ENCODE data around the gene ADSL.
"Not testable (repeated sequence)": the region's sequence is repeated elsewhere in the genome, so short reads cannot be mapped to it uniquely, and the experiment has no call there.

The ADSL gene

DNA sequence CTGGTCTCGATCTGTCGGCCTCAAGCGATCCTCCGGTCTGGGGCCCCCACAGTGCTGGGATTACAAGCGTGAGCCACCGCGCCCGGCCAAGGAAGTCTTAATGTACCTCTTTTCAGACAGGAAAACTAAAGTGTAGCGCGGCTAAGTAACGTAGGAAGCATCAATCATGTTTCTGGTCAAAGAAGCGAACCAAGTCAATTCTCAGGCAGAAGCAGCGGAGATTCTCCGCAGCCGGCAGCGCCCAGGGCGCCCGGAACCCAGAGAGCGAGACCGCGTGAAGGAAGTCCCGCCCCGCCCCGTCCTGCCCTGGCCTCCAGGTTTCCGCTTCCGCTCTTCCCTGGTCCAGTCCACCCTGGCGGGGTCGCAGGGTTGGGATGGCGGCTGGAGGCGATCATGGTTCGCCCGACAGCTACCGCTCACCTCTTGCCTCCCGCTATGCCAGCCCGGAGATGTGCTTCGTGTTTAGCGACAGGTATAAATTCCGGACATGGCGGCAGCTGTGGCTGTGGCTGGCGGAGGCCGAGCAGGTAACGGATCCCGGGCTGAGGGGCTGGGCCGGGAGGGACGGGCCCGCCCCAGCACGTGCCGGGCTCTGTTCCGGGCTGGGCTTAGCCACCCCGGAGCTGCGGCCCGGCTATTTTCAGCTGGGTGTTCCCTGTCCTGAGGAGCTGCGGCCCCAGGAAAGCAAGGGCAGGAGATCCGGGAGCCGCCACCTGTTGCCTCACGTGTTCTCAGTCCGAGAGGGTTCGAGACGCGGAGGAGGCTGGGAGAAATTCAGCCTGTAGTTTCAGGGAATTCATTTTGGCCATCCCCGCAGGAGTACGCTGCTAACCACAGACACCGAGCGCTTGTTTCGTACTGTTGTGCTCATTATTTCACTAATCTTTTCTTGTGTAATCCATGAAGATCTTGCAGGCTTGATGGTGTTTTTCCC, at the start of gene ADSL:
Gene ADSL (plus strand): TSS at position 316 of the 934 bp plus-strand sequence. CDS start 59 bp downstream, at position 375.
- DNase-seq: peak; percentile 80

DNA sequence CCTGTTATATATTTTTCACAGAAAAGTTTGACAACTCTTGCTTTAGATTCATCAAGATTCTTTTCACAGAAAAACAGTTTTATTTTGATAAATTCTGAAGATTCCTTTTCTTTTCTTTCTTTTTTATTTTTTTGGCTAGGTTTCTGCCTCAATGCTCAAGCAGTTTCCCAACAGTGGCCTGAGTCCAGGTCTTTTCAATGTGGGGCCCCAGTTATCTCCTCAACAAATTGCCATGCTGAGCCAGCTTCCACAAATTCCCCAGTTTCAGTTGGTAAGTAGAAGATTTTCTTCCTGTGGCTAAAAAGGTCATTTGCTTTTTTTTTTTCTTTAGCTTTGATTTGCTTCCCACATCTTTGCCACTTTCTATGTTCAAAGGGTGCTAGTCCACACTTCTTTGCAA, 46.0 kb upstream of the ADSL start:
- DNase-seq: no peak

DNA sequence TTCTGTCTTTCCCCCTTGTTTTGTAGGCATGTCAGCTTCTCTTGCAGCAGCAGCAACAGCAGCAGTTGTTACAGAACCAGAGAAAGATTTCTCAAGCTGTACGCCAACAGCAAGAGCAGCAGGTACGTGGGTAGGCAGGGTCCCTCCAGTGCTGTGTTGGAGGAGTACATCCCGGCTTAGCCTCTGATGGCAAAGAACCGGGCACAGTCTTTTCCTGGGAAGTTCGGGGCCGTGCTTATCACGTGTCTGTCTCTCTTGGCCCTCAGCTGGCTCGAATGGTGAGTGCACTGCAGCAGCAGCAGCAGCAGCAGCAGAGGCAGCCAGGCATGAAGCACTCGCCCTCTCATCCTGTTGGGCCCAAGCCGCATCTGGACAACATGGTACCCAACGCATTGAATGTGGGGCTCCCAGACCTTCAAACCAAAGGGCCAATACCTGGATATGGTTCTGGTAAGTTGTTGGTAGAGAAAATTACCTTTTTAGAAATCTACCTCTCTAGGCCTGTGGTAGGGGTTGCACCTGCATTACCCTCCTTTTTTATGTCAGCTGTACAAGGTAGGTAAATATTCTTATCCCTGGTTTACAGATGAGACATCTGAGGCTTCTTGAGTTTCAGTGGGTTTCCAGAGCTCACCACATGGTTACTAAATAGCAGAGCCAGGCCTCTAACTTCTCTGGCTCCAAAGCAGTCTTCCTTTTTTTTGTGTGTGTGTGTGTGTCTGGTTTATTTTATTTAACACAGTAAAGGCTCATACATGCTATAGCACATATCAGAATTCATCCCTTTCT, 45.2 kb upstream of the ADSL start:
- no peak for DNase-seq

DNA sequence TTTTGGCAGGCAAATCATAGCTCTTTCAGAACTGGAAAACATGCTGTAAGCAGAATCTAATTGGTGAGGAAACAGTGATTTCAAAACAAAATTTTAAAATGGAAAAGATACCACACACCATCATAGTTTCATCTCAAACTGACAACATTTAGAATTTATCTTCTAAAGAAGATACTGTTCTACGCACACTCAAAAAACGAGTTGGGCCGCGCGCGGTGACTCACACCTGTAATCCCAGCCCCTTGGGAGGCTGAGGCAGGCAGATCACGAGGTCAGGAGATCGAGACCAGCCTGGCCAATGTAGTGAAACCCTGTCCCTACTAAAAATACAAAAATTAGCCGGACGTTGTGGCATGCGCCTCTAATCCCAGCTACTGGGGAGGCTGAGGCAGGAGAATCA, 44.2 kb upstream of the ADSL start:
- DNase-seq: no peak

DNA sequence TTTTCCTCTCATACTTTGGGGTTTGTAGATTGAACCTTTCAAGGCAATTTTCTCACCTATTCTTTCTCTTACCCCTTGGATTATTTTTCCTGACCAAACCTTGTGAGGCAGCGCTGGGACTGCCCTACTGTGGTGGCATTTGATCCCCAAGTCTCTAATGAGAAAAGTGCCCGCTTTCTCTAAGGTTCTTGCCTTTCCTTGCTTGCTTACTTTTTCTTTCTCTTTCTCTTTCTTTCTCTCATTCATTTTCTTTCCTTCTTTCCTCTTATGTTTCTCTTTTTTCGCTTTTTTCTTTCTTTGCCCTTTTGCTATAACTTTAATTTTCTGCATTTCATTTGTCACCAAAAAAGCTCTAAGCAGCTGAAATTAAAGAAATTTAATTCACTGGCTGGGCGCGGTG, 40.7 kb upstream of the ADSL start:
- no peak for DNase-seq

DNA sequence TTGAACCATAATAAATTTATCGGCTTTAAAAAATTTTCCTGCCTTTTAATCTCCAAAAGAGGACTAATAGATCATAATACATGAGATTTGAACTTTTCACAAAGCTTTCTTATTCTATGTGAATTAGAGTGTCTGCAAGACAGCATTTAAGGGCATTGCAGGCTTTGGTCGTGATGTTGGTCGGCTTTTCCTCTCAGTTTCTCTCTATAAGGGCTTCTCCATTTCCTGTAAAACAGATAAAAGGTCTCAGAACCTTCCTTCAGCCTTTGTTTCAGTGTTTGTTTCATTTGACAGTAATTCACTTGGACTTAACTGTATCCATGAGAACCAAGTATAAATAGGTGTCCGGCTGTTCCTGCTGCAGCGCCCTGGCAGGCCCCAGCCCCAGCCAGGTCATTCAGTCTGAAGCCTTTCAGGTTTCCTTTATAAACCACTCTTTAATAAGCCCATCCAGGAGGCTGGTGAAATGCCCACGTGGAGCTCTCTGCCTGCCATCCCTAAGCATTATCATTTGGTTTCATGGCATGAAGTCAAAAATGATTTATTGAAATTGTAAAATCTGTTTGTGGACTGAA, 37.2 kb upstream of the ADSL start:
- no peak for DNase-seq

DNA sequence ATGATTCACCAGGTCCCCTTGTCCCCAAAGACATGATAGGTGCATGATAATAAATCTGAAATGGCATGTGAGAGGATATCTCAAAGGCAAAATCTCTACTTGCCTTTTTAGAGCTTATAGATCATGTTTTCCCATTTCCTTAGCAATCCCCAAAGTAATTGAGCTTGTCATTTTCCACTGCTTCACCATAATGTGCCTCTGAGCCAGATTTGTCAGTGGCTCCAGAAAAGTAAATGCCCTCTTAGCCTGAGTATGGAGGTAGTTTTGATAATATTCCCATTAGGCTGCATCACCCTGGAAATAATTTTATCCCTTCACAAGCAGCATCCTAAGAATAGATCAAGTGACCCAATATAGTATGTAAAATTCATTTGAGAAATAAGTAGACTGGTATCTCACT, 36.7 kb upstream of the ADSL start:
- DNase-seq: no peak

DNA sequence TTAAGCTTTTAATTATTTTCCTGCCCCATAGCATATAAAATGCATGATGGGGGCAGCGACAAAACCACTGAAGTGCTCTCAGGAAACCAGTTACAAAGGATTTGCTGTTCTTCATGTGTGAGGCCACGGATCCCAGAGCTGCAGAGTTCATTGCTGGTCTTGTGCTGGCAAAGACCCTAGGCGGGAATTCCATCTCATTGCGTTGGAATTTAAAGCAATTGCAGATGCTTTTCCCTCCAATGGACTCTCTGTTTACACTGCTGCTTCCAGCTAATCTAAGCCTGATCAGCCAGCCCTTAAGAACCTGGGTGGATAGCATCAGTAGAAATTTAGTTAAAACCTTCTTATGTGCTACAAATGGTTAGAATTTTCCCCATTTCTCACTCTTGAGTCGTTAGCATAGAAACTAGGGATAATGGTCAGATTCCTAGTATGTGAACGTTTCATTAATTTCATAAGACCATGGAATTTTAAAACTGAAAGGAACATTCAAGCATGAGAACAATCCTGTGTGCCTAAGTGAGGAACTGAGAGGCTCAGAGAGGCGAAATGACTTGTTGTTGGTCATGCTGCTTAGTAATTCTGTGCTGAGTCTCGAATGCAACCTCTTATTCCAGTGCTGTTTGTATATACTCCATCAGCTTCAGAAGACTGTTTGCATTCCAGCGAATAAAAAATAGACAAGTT, 36.1 kb upstream of the ADSL start:
- DNase-seq: no peak

DNA sequence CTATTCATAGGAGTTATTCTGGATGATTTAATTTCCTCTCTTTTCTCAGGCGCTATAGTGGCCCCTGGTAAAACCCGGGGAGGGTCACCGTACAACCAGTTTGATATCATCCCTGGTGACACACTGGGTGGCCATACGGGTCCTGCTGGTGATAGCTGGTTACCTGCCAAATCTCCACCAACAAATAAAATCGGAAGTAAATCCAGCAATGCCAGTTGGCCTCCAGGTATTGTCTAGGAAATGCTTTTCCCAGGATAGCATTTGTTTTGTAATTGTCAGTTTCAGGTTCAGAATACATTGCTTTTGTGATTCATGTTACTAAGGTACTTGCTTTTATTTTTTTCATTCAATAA, 35.6 kb upstream of the ADSL start:
- DNase-seq: no peak

DNA sequence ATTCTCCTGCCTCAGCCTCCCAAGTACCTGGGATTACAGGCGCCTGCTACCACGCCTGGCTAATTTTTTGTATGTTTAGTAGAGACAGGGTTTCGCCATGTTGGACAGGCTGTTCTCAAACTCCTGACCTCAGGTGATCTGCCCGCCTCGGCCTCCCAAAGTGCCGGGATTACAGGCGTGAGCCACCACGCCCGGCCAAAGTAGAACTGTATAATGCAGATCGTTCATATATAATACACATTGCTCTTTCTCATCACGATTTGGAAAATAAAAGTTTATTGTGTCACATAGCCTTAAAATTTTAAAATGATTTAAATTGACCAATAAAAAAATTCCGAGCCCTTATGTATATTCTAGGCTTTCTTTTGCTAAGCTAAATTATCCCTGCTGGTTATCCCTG, 34.7 kb upstream of the ADSL start:
- not testable (repeated sequence) for DNase-seq

DNA sequence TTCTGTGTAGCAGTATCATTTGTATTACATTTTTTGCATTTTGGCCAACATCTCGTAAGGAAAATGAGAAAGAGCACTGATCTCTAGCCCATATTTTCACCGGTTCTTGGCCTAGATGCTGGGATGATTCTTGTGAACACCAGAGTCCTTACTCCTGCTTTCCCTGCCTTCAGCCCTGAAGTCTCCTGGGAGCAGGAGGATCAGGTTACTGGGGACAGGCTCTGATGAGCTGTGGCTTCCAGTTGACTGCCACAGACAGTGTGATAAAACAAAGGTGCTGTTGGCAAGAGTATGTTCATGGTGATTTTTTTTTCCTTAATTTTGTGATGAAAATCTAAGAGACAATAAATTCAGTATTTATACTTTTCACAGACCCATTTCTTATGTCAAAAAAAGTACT, 34.2 kb upstream of the ADSL start:
- no peak for DNase-seq

DNA sequence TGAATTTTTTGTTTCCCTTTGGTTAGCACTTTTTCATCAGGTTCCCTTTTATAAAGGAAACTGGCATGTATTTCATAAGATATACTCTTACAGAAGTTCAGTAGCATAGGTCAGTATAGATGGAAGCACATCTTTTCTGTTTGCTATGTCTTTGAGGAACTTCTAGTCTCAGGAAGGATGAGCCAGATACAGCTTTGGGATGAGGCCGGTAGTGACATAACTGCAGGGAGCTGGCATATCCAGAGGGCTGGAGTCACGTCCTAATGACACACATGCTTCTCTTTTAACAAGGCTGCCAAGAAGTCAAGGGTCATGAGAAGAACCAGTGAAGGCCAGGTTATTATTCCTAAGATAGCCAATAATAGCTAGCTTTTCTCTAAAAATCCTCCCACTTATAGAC, 33.3 kb upstream of the ADSL start:
- DNase-seq: no peak

DNA sequence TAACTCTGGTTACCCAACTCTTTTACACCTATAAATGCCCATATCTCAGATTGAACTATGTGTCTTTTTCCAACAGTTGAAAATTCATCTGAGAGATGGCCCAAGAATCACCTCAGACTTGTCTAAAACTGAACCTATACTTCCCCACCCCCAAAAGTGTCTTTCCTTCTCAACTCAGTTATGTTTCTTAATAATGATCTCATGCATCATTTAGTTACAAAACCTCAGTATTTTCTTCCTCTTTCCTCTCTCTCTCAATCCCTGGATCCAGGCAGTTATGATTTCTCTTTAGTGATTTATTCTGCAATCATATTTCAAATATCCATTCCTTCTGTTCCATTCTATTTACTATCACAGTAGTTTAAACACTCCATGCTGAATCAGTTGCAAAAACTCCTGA, 32.3 kb upstream of the ADSL start:
- no peak for DNase-seq

DNA sequence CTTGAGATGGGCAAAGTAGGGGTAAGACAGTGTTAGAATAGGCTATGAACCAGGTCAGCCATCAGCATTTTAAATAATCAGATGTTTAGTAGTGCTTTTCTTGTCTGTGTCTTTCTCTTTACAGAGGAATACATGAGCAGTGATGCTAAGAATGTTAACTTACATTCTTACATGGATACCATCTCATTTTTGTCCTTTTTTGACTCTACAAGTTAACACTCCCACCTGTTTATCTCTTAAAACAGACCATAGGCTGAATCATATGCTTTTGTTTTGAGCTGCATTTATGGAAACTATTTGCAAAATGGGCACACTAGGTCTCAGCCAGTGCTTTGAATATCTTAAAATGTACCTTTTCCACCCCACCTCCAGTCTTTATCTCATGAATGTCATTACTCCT, 25.6 kb upstream of the ADSL start:
- no peak for DNase-seq

DNA sequence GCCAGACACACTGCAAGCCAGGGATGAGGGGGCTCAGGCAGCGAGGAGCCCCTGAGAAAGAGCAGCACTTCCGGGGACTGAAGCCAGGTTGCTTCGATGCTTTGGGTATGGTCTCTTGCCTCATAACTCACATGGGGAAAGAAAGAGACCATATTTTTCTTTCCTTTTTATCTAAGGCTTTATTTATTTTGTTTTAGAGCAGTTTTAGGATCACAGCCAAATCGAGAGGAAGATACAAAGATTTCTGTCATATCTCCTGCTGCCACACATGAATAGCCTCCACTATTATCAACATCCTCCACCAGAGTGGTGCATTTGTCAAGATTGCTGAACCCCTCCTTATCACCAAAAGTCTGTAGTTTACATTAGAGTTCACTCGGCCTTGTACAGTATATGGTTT, 24.3 kb upstream of the ADSL start:
- DNase-seq: no peak

DNA sequence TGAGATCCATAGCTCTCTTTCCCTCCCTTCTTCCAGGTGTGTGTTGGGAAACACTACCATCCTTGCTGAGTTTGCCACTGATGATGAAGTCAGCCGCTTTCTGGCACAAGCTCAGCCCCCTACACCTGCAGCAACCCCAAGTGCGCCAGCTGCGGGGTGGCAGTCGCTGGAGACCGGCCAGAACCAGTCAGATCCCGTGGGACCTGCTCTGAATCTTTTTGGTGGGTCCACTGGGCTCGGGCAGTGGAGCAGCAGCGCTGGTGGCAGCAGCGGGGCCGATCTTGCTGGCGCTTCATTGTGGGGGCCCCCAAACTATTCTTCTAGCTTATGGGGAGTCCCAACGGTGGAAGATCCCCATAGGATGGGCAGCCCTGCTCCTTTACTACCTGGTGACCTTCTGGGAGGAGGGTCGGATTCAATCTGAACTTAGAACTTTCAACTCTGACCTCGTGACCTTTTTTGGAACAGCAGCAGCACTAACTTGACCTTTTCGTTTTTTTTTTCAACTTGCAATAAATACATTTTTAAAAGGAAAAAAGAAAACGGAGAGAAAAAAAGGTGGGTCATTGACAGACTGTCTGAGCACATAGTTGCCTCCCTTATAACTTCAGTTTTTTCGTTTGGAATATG, 23.4 kb upstream of the ADSL start:
- DNase-seq: no peak

DNA sequence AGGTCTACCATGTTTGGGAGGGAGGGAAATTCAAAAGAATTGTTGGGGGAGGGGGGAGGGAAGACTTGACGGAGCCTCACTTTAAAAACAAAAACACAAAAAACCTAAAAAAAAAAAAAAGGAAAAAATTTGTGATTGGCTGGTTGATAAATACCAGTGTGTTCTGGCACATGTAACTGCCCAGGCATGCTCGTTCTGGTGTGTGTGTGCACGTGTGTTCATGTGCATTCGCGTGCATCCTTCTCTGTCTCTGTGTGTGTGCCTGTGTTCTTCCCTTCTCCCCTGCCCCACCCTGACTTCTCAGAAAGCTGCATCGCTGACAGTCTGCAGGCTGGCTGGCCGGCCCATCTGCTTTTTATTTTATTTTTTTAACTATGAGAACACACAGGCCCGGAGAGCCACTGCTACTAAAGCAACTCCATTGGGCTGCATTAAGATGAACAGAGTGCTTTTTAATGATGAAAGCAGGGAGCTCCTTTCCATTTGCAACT, 22.6 kb upstream of the ADSL start:
- DNase-seq: no peak

DNA sequence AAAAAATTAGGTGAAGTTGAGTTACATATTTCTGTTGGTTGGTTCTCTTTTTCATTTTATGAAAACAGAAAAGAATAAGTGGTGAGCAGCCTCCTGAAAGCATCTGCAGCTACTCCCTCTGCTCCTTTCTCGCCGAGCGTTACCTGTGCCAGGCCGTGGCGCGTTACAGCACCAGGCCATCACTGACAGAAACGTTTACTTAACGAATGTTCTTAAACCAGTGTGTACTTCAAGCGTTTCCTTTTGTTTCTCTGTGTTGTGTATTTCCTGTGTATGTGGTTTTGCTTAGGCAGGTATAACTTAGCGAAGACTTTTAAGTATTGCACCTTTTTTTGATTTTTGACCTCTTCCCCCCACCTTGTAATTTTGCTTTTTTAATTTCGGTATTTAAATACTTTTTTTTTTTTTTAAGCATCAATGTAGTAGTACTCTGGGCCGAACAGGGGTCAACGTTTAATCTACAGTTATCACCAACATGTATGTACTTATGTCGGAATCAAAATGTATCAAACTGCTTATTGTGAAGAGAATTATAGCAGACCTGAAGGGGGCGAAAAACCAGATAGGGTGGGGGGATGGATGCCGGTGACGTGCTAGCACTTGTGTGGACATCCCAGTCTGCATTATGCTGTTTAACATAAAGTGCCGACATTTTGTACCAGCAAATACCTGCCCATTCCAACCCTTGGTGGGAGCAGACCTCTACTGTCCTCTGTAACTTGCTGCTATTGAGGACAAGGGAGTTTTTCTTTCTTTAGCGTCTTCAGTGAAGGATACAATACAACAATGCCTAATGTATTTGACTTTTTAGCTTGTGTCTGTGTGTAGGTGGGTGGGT, 21.6 kb upstream of the ADSL start:
- DNase-seq: no peak

DNA sequence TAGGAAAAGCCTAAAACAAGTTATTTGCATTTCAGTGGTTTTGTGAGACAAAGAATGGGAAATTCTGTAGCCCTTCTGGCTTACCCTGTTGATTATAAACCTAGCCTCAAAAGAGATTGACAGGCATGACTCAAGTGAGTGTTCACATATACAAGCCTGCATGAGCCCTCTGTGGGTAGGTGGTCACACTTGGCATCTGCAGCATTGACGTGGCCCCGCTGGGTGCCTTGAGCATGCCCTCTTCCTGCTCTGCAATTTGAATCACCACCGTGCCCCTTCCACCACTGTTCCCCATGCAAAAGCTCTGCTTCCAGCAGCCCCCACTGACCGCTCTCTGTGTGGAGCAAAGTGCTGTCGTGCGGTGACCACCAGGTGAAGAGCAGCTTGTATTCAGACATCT, 21.0 kb upstream of the ADSL start:
- no peak for DNase-seq

DNA sequence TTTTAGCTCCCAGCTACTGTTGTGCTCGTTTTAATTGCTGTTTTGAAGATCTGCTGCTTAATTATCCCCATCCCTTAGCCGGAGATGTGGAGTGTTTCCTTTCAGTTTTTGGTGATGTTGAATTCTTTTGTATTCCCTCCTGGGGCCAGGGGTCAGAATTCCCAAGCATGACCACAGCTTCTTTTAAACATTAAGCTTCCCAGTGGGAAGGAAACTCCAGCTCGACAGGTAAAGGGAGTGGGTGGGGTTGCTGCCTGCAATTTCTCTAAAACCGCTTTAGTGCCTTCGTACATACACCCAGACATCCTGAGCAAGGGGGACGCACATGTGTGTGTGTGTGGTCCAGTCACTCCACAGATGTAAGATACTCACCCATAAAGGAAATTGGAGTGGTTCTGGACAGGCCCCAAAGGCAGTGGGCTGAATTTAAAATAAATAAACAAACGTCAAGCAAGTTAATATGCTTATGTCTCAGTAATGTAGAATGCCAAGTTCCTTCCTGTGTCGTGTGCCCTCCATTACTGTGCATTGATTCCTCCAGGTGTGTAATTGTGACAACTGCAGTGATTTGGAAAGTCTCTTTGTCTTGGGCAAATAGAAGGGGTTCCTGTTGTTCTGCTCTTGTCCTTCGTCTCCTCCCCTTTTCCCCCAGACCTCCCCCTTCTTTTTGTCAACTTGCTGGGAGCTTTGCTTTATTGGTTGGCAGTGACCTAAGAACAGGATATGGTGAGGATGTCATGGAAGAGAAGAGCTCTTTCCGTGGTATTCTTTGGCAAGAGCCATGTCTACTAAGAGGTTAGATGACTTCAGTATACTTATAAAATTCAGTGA, 19.2 kb upstream of the ADSL start:
- DNase-seq: no peak

All from NCI-H1105 (cell line).